Breast epithelium (tissue), 4 donors: Measurements from ENCODE around the gene COL11A1. TPM values are rescaled to one million over a fixed set of nuclear protein-coding genes. Genes with fewer than 3 reads are reported as not detected.

Experiments
- DNase-seq, 2 donors: peaks; one replicate each; pipeline ENCODE4 v3.0.0-alpha.2; 2019; ENCODE audit warnings: low spot score in 2 of 2
- H3K27ac ChIP-seq, 2 donors: fragments of 200-600 bp; sonication (generic) in 1 of 2; one replicate each; pipeline ENCODE4 v1.5.1; 2016 to 2019; ENCODE audit warnings: mild to moderate bottlenecking in 1 of 2
- H3K27me3 ChIP-seq, 2 donors: fragments of 200-600 bp; sonication (generic) in 1 of 2; one replicate each; pipeline versions ENCODE4 v1.5.1 to v1.6.0; 2017 to 2019; ENCODE audit warnings: control low read depth in 1 of 2, mild to moderate bottlenecking in 1 of 2
- H3K36me3 ChIP-seq: fragments of 200-600 bp; one replicate; pipeline ENCODE4 v1.5.1; 2019
- H3K4me1 ChIP-seq, 2 donors: fragments of 200-600 bp; sonication (generic); one replicate each; pipeline ENCODE4 v1.5.1; 2016 to 2019; ENCODE audit warnings: control low read depth in 1 of 2
- H3K4me3 ChIP-seq, 3 donors: fragments of 200-600 bp; sonication (generic); 1 replicate in 2 of 3; 2 replicates in 1 of 3; pipeline ENCODE4 v1.5.1; 2016 to 2019; ENCODE audit warnings: mild to moderate bottlenecking in 3 of 3, moderate library complexity in 2 of 3
- H3K9me3 ChIP-seq, 2 donors: fragments of 200-600 bp; sonication (generic) in 1 of 2; one replicate each; pipeline ENCODE4 v1.5.1; 2016 to 2019; ENCODE audit warnings: control low read depth in 1 of 2
- POLR2A ChIP-seq: fragments of 450-650 bp; IDR thresholded peaks from one replicate; pipeline ENCODE4 v1.6.1; 2016; ENCODE audit warnings: antibody characterized with exemption, mild to moderate bottlenecking, moderate library complexity
- POLR2AphosphoS5 ChIP-seq, 3 donors: sonication (generic); formaldehyde crosslinking; IDR thresholded peaks; one replicate each; pipeline ENCODE4 v1.6.1; 2017; ENCODE audit warnings: antibody characterized with exemption in 3 of 3
- intact Hi-C: fragments of 100-400 bp; cut with DNase I; formaldehyde crosslinking; loops from one replicate; pipeline ENCODE4 v1.15.1; 2023; ENCODE audit warnings: low total_unique reads
- total RNA-seq, 3 donors: library from RNA; depleted of rRNA; stranded (reverse); fragments of >200 nt; gene quantifications; one replicate each; pipeline ENCODE4 v1.1.0, GENCODE V29; 2016
- TF ChIP-seq, protein P1 (sequence below), 3 donors: fragments of 450-650 bp; IDR thresholded peaks; one replicate each; pipeline ENCODE4 v1.5.1; 2016 to 2017; ENCODE audit warnings: antibody characterized with exemption in 3 of 3, mild to moderate bottlenecking in 3 of 3, moderate library complexity in 3 of 3

COL11A1 gene
- total RNA-seq, 3 donors from 2014 or later: 0.48 to 0.98 (median 0.88) TPM

DNA sequence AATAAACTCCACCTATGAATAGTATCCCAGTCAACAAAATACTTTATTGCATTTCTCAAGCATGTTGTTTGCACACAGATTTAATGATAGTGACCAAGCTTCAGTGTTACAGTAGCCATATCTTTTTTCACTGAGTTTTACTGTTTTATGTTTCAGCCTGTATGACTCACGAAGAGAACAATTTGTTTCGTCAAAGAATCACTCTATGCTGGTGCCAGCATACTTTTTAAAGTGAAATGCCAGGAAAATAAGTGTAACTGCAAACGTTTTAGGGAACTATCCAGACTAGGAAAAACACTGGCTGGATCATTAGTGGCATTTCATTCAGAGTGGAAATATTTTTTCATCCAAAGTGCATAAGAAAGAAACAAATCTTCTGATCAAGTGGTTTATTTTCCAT, 210.8 kb downstream of the COL11A1 start:
- H3K27me3 ChIP-seq: no peaks in the 10 kb centered on the region
- DNase-seq: no peak

DNA sequence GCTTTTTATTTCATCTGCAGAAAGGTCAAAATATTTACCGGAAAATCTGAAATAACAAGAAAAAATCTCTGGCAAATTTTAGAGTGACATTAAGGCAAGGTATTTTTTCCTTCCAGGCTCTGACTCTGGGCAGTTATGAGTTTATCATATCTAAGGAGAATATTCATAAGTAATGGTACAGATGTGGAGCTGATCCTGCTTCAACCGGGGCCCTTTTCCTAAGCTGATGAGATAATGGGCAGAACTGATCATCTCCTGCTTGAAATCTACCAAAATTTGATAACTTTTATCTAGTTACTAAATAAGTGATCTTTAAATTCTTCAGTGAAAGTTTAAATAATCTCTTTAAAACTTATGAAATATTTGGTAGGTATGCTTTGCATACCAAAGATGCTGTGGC, 211.6 kb downstream of the COL11A1 start:
- H3K36me3 ChIP-seq: no peaks in the 10 kb centered on the region
- TF ChIP-seq, protein P1, sequence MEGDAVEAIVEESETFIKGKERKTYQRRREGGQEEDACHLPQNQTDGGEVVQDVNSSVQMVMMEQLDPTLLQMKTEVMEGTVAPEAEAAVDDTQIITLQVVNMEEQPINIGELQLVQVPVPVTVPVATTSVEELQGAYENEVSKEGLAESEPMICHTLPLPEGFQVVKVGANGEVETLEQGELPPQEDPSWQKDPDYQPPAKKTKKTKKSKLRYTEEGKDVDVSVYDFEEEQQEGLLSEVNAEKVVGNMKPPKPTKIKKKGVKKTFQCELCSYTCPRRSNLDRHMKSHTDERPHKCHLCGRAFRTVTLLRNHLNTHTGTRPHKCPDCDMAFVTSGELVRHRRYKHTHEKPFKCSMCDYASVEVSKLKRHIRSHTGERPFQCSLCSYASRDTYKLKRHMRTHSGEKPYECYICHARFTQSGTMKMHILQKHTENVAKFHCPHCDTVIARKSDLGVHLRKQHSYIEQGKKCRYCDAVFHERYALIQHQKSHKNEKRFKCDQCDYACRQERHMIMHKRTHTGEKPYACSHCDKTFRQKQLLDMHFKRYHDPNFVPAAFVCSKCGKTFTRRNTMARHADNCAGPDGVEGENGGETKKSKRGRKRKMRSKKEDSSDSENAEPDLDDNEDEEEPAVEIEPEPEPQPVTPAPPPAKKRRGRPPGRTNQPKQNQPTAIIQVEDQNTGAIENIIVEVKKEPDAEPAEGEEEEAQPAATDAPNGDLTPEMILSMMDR (IDR thresholded peaks at IDR 0.05): no peak
- TF ChIP-seq POLR2A (no peak), POLR2AphosphoS5 (IDR thresholded peaks at IDR 0.05) (no peak)
- no peaks in the 10 kb centered on the region for H3K27me3 ChIP-seq
- H3K27ac ChIP-seq: no peak overlapping the region
- DNase-seq: no peak
- H3K9me3 ChIP-seq: no peaks in the 10 kb centered on the region
- intact Hi-C loops: no loop called here
- no peak overlapping the region for H3K4me3 ChIP-seq
- H3K4me1 ChIP-seq: no peaks in the 10 kb centered on the region

More for the DNA sequence above, 210.8 kb downstream of the COL11A1 start:
- intact Hi-C loops: no loop called here
- Histone ChIP-seq H3K36me3 (no peaks in the 10 kb centered on the region), H3K9me3 (no peaks in the 10 kb centered on the region), H3K4me3 (no peak overlapping the region), H3K27ac (no peak overlapping the region), H3K4me1 (no peaks in the 10 kb centered on the region)
- TF ChIP-seq POLR2AphosphoS5 (IDR thresholded peaks at IDR 0.05): no peak

DNA sequence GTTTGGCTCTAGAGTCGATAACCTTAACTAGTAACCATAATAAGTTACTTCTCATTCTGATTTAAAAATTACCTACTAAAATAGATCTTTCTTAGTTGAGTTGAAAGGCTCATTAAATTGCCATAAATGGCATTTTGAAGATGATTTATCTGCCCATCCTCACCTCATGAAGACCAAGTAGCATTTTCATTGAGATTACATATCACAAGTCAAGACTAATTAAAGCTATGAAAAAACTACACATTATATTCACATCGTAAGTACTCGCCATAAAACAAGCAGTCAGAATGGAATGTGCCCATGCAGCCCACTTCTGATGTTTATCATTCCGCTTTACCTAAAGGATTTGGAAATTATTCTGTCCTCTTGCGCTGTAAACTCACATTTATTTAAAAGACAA, 212.0 kb downstream of the COL11A1 start:
- no peaks in the 10 kb centered on the region for H3K36me3 ChIP-seq
- DNase-seq: no peak
- TF ChIP-seq POLR2AphosphoS5 (IDR thresholded peaks at IDR 0.05) (no peak), POLR2A (no peak)
- TF ChIP-seq, protein P1 (IDR thresholded peaks at IDR 0.05): no peak
- no peaks in the 10 kb centered on the region for H3K27me3 ChIP-seq
- H3K9me3 ChIP-seq: no peaks in the 10 kb centered on the region
- H3K4me3 ChIP-seq: no peak overlapping the region
- H3K4me1 ChIP-seq: no peaks in the 10 kb centered on the region
- intact Hi-C loops: no loop called here
- no peak overlapping the region for H3K27ac ChIP-seq

DNA sequence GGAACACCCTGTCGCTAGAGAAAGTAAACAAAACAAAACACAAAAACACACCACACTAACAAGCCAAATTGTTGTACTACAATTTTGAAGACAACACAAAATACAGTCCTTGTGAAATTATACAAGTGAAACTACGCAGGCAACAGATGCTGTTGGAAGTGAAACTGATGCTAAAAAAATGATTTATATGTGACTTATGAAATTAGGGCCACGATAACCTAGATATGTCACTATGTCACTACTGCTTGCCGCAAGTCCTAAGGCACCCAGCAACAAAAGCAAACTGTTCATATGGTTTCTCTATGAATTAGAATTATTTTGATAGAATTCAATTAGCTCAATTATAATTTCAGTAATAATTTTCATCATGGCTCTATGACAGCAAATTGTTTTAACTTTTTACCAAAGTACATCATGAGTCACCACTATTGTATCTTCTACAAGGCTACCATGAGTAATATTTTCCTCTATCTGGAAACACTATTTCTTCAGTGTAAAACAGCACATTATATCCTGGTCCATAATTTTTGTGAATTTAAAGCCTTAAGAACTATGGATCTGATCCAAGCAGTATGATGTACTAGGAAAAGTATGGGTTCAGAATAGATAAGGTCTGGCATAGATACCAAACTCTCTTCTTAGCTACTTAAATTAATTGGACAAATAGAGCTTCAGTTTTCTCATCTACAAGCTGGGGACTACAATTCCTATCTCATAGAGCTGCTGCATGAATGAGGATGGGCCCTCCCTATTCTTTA, 216.3 kb downstream of the COL11A1 start:
- TF ChIP-seq POLR2AphosphoS5 (IDR thresholded peaks at IDR 0.05): no peak
- no peak for TF ChIP-seq POLR2A
- TF ChIP-seq, protein P1 (IDR thresholded peaks at IDR 0.05): no peak
- DNase-seq: no peak
- Histone ChIP-seq H3K4me3 (no peak overlapping the region), H3K4me1 (no peaks in the 10 kb centered on the region), H3K27me3 (no peaks in the 10 kb centered on the region), H3K36me3 (no peaks in the 10 kb centered on the region), H3K9me3 (no peaks in the 10 kb centered on the region), H3K27ac (no peak overlapping the region)
- intact Hi-C loops: no loop called here

DNA sequence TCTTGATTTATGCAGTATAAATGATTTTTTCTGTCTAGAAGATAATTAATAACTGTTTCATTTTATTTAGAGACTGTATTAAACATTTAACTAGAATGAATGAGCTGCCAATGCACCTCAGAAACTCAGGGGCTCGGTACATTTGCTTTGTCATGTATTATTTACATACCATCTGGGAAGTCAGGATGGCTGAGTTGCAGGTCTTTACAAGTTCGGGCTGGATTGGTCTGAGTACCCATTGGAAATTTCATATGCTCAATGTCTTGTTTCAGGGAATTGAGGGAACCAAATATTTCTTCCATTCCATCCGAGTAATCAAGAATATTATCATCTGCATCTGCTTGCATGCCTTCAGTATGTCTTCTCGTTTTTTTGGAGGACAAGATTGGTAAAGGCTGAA, 221.7 kb downstream of the COL11A1 start:
- no peaks in the 10 kb centered on the region for H3K9me3 ChIP-seq
- no peaks in the 10 kb centered on the region for H3K36me3 ChIP-seq
- no peaks in the 10 kb centered on the region for H3K4me1 ChIP-seq
- H3K27ac ChIP-seq: no peak overlapping the region
- H3K27me3 ChIP-seq: no peaks in the 10 kb centered on the region
- no peak for DNase-seq
- no peak for TF ChIP-seq POLR2AphosphoS5 (IDR thresholded peaks at IDR 0.05)
- H3K4me3 ChIP-seq: no peak overlapping the region
- intact Hi-C loops: loop anchor here (10.0 kb wide), 1 partner anchor 382 kb away; no protein-coding TSS in a partner anchor

DNA sequence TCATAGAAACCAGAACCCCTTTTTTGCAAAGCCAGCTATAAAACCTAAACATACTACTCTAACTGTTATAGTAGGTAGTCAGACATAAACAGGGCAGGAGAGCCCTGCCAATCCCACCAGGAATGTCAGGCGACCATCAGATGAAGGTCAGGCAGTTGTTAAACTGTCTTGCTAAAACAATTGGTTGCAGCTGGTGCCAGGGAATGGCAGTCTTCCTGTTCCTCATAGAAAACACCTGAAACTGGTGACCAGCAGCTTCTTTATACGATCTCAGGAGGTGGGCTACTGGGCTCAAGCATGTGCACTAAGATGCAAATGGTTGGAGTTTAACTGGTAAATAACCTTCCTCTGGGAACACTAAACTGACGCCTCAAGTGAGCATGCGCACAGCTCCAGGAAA, 224.1 kb downstream of the COL11A1 start:
- intact Hi-C loops: loop anchor here (10.0 kb wide), 1 partner anchor 379 kb away; no protein-coding TSS in a partner anchor
- TF ChIP-seq POLR2AphosphoS5 (IDR thresholded peaks at IDR 0.05) (no peak), POLR2A (no peak)
- no peaks in the 10 kb centered on the region for H3K4me1 ChIP-seq
- no peak overlapping the region for H3K27ac ChIP-seq
- H3K9me3 ChIP-seq: no peaks in the 10 kb centered on the region
- H3K4me3 ChIP-seq: no peak overlapping the region
- H3K36me3 ChIP-seq: no peaks in the 10 kb centered on the region
- no peaks in the 10 kb centered on the region for H3K27me3 ChIP-seq
- no peak for DNase-seq
